ENCODE results near the gene MINAR1.

Gene MINAR1

DNA sequence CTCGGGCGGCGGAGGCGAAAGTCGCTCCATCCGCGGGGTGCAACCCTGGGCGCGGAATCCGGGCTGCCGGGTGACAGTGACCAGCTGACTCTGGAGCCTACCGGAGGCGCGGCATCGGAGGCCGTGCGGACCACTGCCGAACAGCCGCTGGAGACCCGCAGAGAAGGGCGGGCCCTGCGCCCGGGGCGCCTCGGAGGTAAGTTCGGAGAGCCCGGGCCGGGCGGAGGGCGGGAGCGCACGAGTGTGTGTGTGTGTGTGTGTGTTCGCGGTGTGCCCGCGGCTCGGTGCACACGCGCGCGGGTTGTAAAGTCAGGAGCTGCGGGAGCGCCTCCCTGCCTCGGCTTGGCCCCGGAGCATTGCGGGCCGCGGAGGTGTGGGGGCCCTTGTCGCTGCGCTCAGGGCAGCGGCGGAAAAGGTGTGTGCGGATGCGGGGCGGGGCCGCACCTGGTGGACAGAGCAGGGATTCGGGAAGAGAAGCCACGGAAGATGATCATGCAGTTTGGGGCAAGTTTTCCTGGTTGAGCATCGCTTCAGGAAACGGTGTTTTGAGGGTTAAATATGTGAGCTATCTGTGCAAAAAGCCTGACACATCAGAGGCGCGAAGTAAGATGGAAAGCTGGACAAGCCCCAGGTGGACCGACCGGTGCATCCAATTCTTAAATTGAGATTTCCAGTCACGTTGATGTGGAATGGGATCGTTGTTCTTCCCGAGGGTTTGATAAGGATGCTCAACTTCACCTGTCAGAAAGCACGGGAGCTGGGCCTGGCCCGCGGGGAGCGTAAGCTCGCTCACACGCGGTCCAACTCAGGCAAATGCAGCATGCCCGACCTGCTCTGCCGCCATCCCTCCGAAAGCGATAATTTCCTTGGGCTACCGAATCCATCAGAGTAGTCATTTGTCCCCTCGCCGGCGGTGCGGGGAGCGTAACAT, 474 bp downstream of the MINAR1 start:
- DNase-seq (ENCODE audit: low read depth in 2 of 2): no peak

- DNase-seq (ENCODE audit: low read depth in 2 of 2): no peak
Observed at GRCh38 chr15:79433276-79433990, 1.3 kb downstream of the MINAR1 start.

GRCh38 chr15:79434361-79434760, 2.2 kb downstream of the MINAR1 start:
- DNase-seq (ENCODE audit: low read depth in 2 of 2): no peak

DNA sequence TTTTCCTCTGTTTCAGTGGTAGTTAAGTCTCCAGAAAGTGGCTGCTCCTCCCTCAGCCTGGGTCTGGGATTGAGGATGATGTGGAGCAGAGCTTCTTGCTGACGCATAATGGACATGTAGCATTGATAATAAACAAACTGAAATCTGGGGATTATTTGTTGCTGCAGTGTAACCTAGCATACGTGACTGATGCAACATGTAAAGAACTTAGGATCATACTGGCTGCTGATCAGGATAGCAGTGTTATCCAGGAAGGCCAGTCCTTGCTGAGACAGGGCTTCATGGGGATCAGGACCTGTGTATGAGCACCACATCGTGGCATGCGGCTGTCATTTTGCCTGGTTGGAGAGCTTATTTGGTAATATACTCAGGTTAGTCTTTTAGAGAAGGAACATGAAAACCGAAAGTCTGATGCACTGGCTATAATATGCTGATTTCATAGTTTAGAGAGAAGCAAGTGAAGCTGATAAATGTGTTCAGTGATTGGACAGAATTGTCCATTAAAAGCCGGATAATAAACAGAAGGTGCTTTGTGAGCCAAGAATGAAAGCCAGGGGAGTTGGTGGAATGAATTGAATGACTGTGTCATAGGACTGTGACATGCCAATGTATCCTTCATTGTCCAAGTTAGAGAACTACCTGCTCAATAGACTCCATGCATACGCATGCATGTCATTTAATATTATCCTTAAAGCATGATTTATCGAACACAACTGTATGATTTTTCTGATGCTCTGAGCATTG, 4.1 kb downstream of the MINAR1 start:
- no peak for DNase-seq (ENCODE audit: low read depth in 2 of 2)

DNA sequence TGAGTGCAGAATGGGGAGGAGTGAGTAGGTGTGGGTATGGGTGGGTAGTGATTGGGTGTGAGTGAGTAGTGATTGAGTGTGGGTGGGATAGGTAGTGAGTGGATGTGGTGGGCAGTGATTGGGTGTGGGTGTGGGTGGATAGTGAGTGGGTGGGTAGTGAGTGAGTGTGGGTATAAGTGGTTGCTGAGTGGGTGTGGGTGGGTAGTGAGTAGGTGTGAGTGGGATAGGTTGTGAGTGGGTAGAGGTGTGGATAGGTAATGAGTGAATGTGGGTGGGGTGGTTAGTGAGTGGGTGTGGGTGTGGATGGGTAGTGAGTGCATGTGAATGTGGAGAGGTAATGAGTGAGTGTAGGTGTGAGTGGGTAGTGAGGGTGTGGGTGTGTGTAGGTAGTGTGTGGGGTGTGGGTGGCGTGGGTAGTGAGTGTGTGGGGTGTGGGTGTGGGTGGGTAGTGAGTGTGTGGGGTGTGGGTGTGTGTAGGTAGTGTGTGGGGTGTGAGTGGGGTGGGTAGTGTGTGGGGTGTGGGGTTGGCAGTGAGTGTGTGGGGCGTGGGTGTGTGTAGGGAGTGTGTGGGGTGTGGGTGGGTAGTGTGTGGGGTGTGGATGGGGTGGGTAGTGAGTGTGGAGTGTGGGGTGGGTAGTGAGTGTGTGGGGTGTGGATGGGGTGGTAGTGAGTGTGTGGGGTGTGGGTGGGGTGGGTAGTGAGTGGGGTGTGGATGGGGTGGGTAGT, 5.3 kb downstream of the MINAR1 start:
- no peak for DNase-seq (ENCODE audit: low read depth in 2 of 2)

- no peak for DNase-seq (ENCODE audit: low read depth in 2 of 2)
Observed at GRCh38 chr15:79439236-79439635, 7.1 kb downstream of the MINAR1 start.

DNA sequence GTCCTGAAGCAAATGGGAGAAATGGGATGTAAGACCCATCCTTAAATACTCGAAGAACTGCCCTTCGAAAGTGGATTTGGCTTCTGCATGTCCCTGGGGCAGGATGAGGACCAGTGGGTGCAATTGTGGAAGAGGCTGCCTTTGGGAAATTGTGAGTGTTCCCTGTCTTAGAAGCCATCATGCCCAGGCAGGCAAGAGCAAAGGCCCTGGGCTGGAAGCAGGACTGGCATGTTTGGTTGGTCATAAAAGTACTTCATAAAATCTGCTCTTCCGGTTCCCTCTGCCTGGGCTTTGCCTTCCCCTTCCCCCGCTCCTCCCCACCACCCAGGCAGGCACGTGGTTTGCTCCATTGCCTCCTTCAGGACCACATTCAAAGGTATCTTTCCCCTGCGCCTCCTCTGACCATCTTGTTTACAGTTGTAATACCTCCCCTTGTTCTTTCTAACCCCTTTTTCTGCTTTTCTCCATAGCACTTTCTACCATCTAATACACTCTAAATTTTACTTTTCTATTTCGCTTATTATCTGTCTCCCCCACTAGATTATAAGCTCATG, 8.3 kb downstream of the MINAR1 start:
- DNase-seq (ENCODE audit: low read depth in 2 of 2): no peak

DNA sequence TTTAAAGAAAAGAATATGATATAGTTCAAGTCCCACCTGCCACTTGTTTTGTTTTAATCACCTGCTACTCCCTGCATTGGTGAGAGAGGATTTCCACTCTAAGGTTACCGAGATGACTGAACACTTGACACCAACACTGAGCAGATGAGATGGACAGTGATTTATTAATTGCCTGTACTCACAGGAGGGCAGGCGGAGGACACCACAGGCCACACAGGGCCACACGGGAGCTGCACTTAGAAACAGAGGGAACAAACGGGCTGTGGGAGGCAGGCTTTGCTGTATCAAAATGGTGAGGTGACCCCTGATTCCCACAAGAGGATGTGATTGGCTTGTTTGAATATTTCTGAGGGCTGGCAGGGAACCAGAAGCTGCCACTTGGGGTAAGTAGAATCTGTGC, 10.8 kb downstream of the MINAR1 start:
- DNase-seq (ENCODE audit: low read depth in 2 of 2): no peak

DNA sequence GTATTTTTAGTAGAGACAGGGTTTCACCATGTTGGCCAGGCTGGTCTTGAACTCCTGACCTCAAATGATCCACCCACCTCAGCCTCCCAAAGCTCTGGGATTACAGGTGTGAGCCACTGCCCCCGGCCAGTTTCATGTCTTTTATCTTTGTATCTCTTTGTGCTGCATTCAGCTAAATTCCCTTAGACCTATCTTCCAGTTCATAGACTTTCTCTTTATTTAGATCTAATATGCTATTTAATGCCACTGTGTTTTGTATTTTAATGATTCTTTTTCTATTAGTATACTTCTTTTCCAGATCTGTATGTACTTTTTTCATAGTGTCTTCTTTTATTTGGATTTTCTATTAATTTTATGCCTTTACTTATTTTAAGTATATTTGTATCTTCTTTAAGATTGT, 14.9 kb downstream of the MINAR1 start:
- DNase-seq (ENCODE audit: low read depth in 2 of 2): no peak

- no peak for DNase-seq (ENCODE audit: low read depth in 2 of 2)
Observed at GRCh38 chr15:79450648-79451047, 18.5 kb downstream of the MINAR1 start.

DNA sequence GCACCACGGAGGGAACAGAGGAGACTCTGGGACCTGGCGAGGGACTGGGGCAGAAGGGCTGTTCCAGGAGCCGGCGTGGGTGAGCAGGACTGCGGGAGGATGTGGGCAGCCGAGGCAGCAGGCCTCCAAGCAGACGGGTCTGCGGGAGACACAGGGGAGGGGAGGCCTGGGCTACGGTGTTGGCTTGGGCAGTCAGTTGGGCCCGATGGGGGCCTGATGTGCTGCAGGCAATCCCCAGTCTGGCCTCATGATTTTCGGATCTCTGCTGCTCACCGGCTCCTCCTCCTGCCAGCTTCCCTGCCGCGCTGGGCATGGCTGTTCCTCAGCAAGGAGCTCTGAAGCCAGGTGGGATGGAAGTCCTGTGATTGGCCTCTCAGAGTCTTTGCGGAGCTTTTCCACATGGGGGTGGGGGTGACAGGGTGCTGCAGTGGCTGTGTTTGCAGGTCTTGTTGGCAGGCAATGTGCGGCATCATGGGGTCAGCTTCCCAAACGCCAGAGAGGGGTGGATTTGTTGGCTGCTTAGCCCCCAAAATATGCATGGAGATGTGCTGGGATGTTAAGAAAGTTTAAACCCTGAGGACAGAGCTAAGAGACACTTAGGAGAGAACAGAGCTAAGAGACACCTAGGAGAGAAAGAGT, 19.3 kb downstream of the MINAR1 start:
- DNase-seq (ENCODE audit: low read depth in 2 of 2): no peak

GRCh38 chr15:79452244-79453051, 20.3 kb downstream of the MINAR1 start:
- DNase-seq (ENCODE audit: low read depth in 2 of 2): no peak

- DNase-seq (ENCODE audit: low read depth in 2 of 2): no peak
Observed at GRCh38 chr15:79453446-79453845, 21.3 kb downstream of the MINAR1 start.

- DNase-seq (ENCODE audit: low read depth in 2 of 2): no peak
Observed at GRCh38 chr15:79454063-79454462, 21.9 kb downstream of the MINAR1 start.

DNA sequence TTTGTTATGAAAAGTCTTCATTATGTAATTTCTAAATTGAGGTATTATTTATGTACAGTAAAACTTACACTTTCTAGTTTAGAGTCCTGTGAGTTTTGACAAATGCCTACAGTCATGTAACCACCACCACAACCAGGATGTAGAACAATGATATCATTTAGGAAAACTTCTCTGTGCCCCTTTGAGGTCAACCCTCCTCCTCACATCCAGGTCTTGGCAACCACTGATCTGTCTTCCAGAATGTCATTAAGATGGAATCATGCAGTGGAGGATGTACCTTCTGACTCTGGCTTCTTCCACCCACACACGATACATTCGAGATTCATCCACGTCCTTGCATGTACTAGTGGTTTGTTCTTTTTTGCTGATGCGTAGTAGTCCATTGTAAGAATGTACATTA, 23.2 kb downstream of the MINAR1 start:
- DNase-seq (ENCODE audit: low read depth in 2 of 2): no peak

- no peak for DNase-seq (ENCODE audit: low read depth in 2 of 2)
Observed at GRCh38 chr15:79455943-79456342, 23.8 kb downstream of the MINAR1 start.

DNA sequence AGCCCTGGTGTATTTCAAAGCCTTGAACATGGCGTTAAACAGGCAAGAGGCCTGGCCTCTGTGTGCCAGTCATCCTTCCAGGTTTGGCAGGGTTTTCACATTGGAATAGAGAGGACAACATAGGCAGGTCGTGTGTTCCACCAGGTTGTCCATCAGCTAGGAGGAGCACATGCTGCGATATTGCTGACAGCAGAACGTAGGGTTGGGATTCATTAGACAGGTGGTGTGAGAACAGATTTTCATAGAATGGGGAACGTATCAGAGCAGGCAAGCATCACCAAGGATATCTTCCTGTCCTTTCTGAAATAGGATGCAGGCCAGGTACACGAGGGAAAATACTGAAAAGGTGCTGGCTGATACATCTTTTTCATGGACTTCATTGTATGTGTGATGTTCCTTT, 26.4 kb downstream of the MINAR1 start:
- no peak for DNase-seq (ENCODE audit: low read depth in 2 of 2)

DNA sequence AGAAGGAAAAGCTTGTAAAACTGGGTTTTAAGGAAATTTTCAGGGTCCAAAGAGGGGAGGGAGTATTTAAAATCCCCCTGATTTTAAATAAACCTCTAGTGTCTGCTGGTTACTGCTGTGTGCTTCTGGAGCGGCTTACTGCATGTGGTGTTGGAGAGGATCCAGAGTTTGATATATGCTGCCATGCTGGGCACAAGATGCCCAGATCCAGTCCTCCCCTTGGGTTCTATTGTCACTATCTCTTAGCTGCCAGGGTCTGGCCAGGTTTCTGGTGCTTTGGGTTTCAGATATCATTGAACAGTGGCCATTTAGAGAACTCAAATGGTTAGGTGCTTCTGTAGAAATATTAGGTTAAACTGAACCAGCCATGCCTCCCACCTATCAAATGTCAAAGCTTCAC, 27.5 kb downstream of the MINAR1 start:
- no peak for DNase-seq (ENCODE audit: low read depth in 2 of 2)

DNA sequence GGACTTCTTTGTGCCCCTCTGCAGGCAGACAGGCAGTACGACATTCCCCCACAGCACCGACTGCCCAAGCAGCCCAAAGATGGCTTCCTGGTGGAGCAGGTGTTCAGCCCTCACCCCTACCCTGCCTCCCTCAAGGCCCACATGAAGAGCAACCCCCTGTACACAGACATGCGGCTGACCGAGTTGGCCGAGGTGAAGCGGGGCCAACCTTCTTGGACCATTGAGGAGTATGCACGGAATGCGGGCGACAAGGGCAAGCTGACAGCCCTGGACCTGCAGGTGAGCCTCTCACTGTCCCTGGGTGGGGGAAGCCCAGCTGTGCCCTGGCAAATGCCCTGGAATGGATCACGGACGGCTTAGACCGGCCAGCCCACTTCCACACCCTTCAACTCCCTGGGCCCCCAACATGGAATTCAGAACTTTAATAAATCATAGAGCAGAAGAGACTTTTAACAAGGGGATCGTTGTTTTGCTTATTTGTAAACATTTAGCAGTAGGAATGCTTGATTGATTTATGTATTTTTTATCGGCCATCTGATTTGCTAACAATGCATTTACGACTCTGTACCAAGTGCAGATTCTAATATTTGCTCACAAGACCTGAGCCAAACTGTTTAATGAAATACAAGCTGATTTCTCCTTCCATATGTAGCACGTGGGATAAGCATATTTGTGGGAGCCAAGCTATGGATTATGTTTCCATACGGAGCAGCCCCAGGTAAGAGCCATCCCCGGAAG, 31.1 kb downstream of the MINAR1 start:
- no peak for DNase-seq (ENCODE audit: low read depth in 2 of 2)
